H1 (cell line): Measurements from ENCODE around the gene CYP51A1.

Experiments
- CEBPB ChIP-seq: IDR thresholded peaks from 2 replicates; pipeline ENCODE4 v1.6.1; 2012; ENCODE audit warnings: low read depth, low read length
- RXRA ChIP-seq: IDR thresholded peaks from 2 replicates; pipeline ENCODE4 v1.6.1; 2011; ENCODE audit warnings: low read depth, mild to moderate bottlenecking, low read length, moderate library complexity; ENCODE audit not compliant: insufficient read depth
- TBP ChIP-seq: IDR thresholded peaks from 2 replicates; pipeline ENCODE4 v1.6.1; 2011; ENCODE audit warnings: low read depth, low read length, improper control_type of control experiment
- USF2 ChIP-seq: IDR thresholded peaks from 2 replicates; pipeline ENCODE4 v1.6.1; 2011; ENCODE audit warnings: low read length, improper control_type of control experiment

- TF ChIP-seq USF2 (no peak), TBP (no peak), RXRA (no peak), CEBPB (no peak)
Measured at GRCh38 chr7:92116949-92117348, 17.3 kb downstream of the CYP51A1 start.
